ENCODE data around the gene DDHD1.

Gene DDHD1

GRCh38 chr14:52987042-52987441, 166.1 kb downstream of the DDHD1 start:
- DNase-seq: no peak

Measured in midbrain (tissue), 1 donor.